ENCODE results near the gene MYEF2.

Gene MYEF2

DNA sequence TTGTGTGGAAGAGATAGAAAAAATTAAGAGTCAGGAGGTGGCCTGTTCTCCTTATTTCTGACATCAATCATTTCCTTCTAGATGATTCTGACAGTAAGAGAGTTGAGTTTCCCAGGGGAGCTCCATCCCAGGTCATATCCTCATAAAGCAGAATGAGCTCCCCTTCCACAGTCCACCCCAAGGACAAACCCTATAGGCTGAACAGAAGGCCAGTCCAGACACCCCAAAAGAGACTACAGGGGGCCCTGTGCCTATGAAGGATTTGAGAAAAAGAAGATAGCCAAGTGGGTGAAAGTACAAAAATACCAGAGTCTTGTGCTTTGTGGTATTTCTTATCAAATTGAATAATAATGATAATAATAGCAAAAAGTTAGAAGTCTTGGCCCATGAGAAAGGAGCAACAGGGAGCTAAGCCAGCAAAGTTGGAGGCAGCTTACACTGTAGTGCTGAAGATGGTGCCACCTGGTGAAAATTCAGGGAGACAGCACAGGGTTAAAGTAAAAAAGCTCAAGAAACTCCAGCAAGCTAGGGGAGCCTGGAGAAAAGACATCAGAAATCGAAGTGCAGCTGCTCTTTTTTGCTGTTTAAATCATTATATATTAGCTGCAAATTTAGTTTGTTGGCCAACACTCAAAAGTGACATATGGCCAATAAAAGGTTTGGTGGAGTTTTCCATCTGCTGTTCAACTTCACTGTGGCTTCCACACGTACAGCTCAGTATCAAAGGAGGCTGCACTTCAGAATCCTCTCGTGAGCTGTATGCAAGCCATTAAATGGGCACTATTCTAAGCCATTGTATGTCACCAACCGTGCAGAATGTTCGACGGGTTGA lies 93.1 kb downstream of the MYEF2 start:
- peak; percentile 93 to 98 for DNase-seq

All from NCI-H524 (cell line).